PC-3 (cell line): ENCODE data around the gene MRPS17. TPM values are rescaled to one million over a fixed set of nuclear protein-coding genes. Genes with fewer than 3 reads are reported as not detected.
A peak's percentile ranks its signal among the peaks of the same experiment; 100 is the strongest.

Experiments
- ATAC-seq: fragments of 200-7000 bp; cut with Tn5 transposase; 2 replicates; pipeline ENCODE4 v1.9.1; 2020; ENCODE audit warnings: mild to moderate bottlenecking, moderate library complexity
- BruUV-seq: library from RNA; stranded (reverse); fragments of 400-500 nt; replicated peaks from 2 replicates; lab custom pipeline; 2021; lab: Mats Ljungman, UMichigan
- CTCF ChIA-PET: fragments of 300-600 bp; sonication (Branson Sonifier 250); formaldehyde crosslinking; loops from one replicate; lab custom pipeline; 2022; ENCODE audit warnings: antibody characterized with exemption; lab: Charles Lee
- POLR2A ChIA-PET: fragments of 300-600 bp; sonication (Branson Sonifier 250); formaldehyde crosslinking; loops from one replicate; lab custom pipeline; 2022; ENCODE audit warnings: antibody characterized with exemption; ENCODE audit not compliant: unreplicated experiment; lab: Charles Lee
- DNase-seq: peaks from one replicate; pipeline ENCODE4 v3.0.0-alpha.2; 2015
- H2AFZ ChIP-seq: fragments of 300-600 bp; sonication (generic); 2 replicates; pipeline ENCODE4 v1.6.0; 2016; ENCODE audit warnings: antibody characterized with exemption, low read length
- H3F3A ChIP-seq: fragments of 300-600 bp; sonication (generic); one replicate; pipeline ENCODE4 v1.6.0; 2017; ENCODE audit warnings: antibody characterized with exemption, low read length, control low read depth, mild to moderate bottlenecking; ENCODE audit not compliant: unreplicated experiment
- H3K27ac ChIP-seq: fragments of 300-600 bp; sonication (generic); 2 replicates; pipeline ENCODE4 v1.5.1; 2016; ENCODE audit warnings: mild to moderate bottlenecking, low read length
- H3K27me3 ChIP-seq: fragments of 300-600 bp; sonication (generic); 2 replicates; pipeline ENCODE4 v1.6.1; 2016; ENCODE audit warnings: low read length, mixed read lengths
- H3K36me3 ChIP-seq: fragments of 300-600 bp; sonication (generic); 2 replicates; pipeline ENCODE4 v1.6.1; 2016; ENCODE audit warnings: low read depth, mixed run types, low read length, mixed read lengths
- H3K4me1 ChIP-seq: fragments of 300-600 bp; sonication (generic); 2 replicates; pipeline ENCODE4 v1.5.1; 2016; ENCODE audit warnings: low read length; ENCODE audit not compliant: insufficient read depth
- H3K4me2 ChIP-seq: fragments of 300-600 bp; sonication (generic); 2 replicates; pipeline ENCODE4 v1.6.0; 2016; ENCODE audit warnings: low read length
- H3K4me3 ChIP-seq: fragments of 300-600 bp; sonication (generic); 2 replicates; pipeline ENCODE4 v1.5.1; 2016; ENCODE audit warnings: mild to moderate bottlenecking, low read length, mixed read lengths
- H3K79me2 ChIP-seq: fragments of 300-600 bp; sonication (generic); 2 replicates; pipeline ENCODE4 v1.6.1; 2017; ENCODE audit warnings: low read length, mixed read lengths
- H3K9ac ChIP-seq: fragments of 300-600 bp; sonication (generic); 2 replicates; pipeline ENCODE4 v1.6.0; 2016; ENCODE audit warnings: mild to moderate bottlenecking, low read length
- H3K9me2 ChIP-seq: fragments of 300-600 bp; sonication (generic); replicated peaks from 2 replicates; pipeline ENCODE4 v1.6.1; 2016; ENCODE audit warnings: mixed run types, low read length, mixed read lengths
- H3K9me3 ChIP-seq: fragments of 300-600 bp; sonication (generic); 2 replicates; pipeline ENCODE4 v1.6.1; 2016; ENCODE audit warnings: low read length, mixed read lengths
- H4K20me1 ChIP-seq: fragments of 300-600 bp; sonication (generic); 2 replicates; pipeline ENCODE4 v1.6.1; 2016; ENCODE audit warnings: low read length, mixed read lengths
- CTCF ChIP-seq: fragments of 300-600 bp; sonication (generic); conservative IDR thresholded peaks from 2 replicates; pipeline ENCODE4 v1.5.1; 2017; ENCODE audit warnings: antibody characterized with exemption, low read depth, mild to moderate bottlenecking, low read length
- EZH2 ChIP-seq: fragments of 300-600 bp; sonication (generic); IDR thresholded peaks from one replicate; pipeline ENCODE4 v1.6.1; 2017; ENCODE audit warnings: antibody characterized with exemption, mild to moderate bottlenecking, low read length; ENCODE audit not compliant: unreplicated experiment
- EZH2phosphoT487 ChIP-seq: fragments of 300-600 bp; sonication (generic); IDR thresholded peaks from 2 replicates; pipeline ENCODE4 v1.6.1; 2018; ENCODE audit warnings: mild to moderate bottlenecking, antibody characterized with exemption, low read length, borderline replicate concordance
- intact Hi-C: fragments of 100-400 bp; cut with micrococcal nuclease; formaldehyde crosslinking; loops from 2 replicates; pipeline ENCODE4 v1.9.0; 2023
- total RNA-seq: library from RNA; depleted of rRNA; stranded (reverse); fragments of >200 nt; gene quantifications from 2 replicates; pipeline ENCODE4 v1.2.3, GENCODE V29; 2014

The MRPS17 gene
- total RNA-seq, 1 experiment from 2014 or later = 20.1 TPM

- H3K9me2 ChIP-seq = no peaks in the 10 kb centered on the region
- CTCF ChIA-PET = interaction anchor here (0.6 kb wide), 1 partner anchor 403 kb away, joined by 3 read pairs; no protein-coding TSS in a partner anchor
- BruUV-seq = no TSS peak
- H3K4me1 ChIP-seq = peaks cover 9% of the 10 kb centered on the region; the same call in 1 of the 2 replicates
- no peak overlapping the region for H3K9ac ChIP-seq
- H3K4me3 ChIP-seq = no peak overlapping the region
- no peak overlapping the region for H3K27ac ChIP-seq
- peaks cover 59% of the 10 kb centered on the region for H3K79me2 ChIP-seq
- H3K27me3 ChIP-seq = no peaks in the 10 kb centered on the region
- no peaks in the 10 kb centered on the region for H3K9me3 ChIP-seq
- peaks cover 8% of the 10 kb centered on the region; the same call in 1 of the 2 replicates for H3K36me3 ChIP-seq
- TF ChIP-seq CTCF (no peak), EZH2 (no peak), EZH2phosphoT487 (no peak)
- intact Hi-C loops = no loop called here
- DNase-seq (no peak), ATAC-seq (no peak)
- no peak overlapping the region for H2AFZ ChIP-seq
- no peak overlapping the region for H3K4me2 ChIP-seq
- H3F3A ChIP-seq = no peaks in the 10 kb centered on the region
- 0 out of 2 replicates have a peak, but pooled peaks cover 5% of the 10 kb centered on the region for H4K20me1 ChIP-seq
- POLR2A ChIA-PET = no interaction called here
These were observed 22.1 kb downstream of the MRPS17 start for GRCh38 chr7:55973747-55974250.

GRCh38 chr7:55975988-55976633 is 24.4 kb downstream of the MRPS17 start:
- DNase-seq (no peak), ATAC-seq (peak; percentile 25)
- POLR2A ChIA-PET = interaction anchor here (0.6 kb wide), 1 partner anchor 1217 kb away, joined by 3 read pairs; the partner anchor contains the start of gene SEC61G
- peaks cover 9% of the 10 kb centered on the region; the same call in 1 of the 2 replicates for H3K4me1 ChIP-seq
- H3K9me3 ChIP-seq = no peaks in the 10 kb centered on the region
- H3F3A ChIP-seq = no peaks in the 10 kb centered on the region
- 0 out of 2 replicates have a peak, but pooled peaks cover 3% of the 10 kb centered on the region for H4K20me1 ChIP-seq
- H3K27ac ChIP-seq = no peak overlapping the region
- peaks cover 43% of the 10 kb centered on the region for H3K79me2 ChIP-seq
- H3K9me2 ChIP-seq = no peaks in the 10 kb centered on the region
- no peak overlapping the region for H3K4me2 ChIP-seq
- CTCF ChIA-PET = interaction anchor here (0.5 to 0.9 kb wide), 5 partner anchors 11 to 89 kb away, joined by 3 to 5 read pairs (median 3); no protein-coding TSS in a partner anchor
- no peak overlapping the region for H3K9ac ChIP-seq
- BruUV-seq = no TSS peak
- H3K27me3 ChIP-seq = no peaks in the 10 kb centered on the region
- TF ChIP-seq EZH2phosphoT487 (no peak), EZH2 (no peak), CTCF (no peak)
- peaks cover 29% of the 10 kb centered on the region for H3K36me3 ChIP-seq
- no peak overlapping the region for H3K4me3 ChIP-seq
- no peak overlapping the region for H2AFZ ChIP-seq
- intact Hi-C loops = loop anchor here (1.0 kb wide), 1 partner anchor 10 kb away; no protein-coding TSS in a partner anchor
